Epithelial cell of esophagus (primary cell): ENCODE results near the gene CALU.

Source experiments
- DNase-seq: peaks from one replicate; pipeline ENCODE4 v3.0.0; 2010; ENCODE audit warnings: low read depth
- H3K4me3 ChIP-seq: 2 replicates; pipeline ENCODE4 v1.5.1; 2011; ENCODE audit warnings: mild to moderate bottlenecking, low read length, control low read depth
- TF ChIP-seq, protein P1 (sequence below): IDR thresholded peaks from 2 replicates; pipeline ENCODE4 v1.5.1; 2011; ENCODE audit warnings: low read depth, mild to moderate bottlenecking, low read length, control low read depth, inconsistent platforms; ENCODE audit not compliant: insufficient read depth; ENCODE audit errors: missing control alignments

CALU gene

DNA sequence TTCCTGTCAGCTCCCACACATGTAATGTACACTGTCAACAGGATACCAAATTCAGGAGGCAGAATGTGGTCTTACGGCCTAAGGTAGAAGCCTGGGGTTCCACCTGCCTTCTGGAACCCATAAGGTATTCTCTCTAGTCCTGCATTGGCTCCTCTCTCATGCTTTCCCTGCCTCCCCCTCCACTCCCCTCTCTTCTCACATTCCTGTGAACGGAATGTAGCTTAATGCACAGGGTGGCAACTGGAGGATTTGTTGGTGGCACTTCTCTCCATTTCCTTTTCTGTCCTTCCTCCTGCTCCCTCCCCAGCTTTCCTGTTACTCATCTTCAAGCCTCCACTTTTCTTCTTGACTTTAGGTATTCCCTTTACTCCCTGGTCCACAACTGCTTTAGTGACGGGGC, 79.5 kb downstream of the CALU start:
- H3K4me3 ChIP-seq = no peak overlapping the region
- TF ChIP-seq, protein P1, sequence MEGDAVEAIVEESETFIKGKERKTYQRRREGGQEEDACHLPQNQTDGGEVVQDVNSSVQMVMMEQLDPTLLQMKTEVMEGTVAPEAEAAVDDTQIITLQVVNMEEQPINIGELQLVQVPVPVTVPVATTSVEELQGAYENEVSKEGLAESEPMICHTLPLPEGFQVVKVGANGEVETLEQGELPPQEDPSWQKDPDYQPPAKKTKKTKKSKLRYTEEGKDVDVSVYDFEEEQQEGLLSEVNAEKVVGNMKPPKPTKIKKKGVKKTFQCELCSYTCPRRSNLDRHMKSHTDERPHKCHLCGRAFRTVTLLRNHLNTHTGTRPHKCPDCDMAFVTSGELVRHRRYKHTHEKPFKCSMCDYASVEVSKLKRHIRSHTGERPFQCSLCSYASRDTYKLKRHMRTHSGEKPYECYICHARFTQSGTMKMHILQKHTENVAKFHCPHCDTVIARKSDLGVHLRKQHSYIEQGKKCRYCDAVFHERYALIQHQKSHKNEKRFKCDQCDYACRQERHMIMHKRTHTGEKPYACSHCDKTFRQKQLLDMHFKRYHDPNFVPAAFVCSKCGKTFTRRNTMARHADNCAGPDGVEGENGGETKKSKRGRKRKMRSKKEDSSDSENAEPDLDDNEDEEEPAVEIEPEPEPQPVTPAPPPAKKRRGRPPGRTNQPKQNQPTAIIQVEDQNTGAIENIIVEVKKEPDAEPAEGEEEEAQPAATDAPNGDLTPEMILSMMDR = no peak

More for the DNA sequence above, 79.5 kb downstream of the CALU start:
- DNase-seq = no peak
